HG03025 (cell line): ENCODE data around the gene CRELD2.

ENCODE experiments used
- ATAC-seq: cut with Tn5 transposase; IDR thresholded peaks from one replicate; pipeline ENCODE4 v1.9.1; 2021; ENCODE audit warnings: mild to moderate bottlenecking, moderate library complexity; ENCODE audit not compliant: unreplicated experiment, low FRiP score

CRELD2 gene

GRCh38 chr22:49886346-49887063, 31.9 kb upstream of the CRELD2 start:
- ATAC-seq, result no peak

DNA sequence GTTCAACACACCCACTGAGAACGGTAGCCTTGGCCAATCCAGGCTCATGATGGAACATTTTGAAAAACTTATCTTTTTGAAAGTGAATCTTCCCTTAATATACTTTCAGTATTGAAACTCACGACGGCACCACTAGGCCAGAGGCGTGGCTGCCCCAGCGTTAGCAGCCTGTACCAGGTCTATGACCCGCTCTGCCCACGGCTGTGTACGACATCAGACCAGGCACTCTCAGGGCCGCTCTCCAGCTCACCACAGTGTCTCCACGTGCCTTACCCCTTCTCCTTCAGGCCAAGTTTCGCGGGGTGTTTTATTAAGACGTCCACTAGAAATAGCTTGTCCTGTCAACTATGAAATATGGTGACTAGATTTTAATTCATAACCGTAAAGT, 31.4 kb upstream of the CRELD2 start:
- no peak for ATAC-seq

- ATAC-seq, result no peak
These were observed 30.7 kb upstream of the CRELD2 start for GRCh38 chr22:49887702-49888101.

DNA sequence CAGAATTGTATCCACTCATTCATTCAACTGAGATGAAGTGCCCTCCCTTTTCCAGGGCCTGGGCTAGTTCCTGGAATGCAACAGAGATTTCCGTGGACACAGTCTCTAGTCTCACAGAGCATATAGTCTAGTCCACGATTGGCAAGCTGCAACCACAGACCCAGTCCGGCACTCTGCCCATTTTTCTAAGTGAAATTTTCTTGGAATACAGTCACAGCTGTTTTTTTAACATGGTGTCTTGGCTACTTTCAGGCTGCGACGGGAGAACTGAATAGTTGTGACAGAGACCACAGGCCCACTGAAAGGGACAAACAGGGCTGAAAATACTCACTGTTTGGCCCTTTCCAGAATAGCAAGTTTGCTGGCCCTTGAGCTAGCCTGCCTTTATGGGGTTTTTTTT, 29.4 kb upstream of the CRELD2 start:
- ATAC-seq, result no peak

DNA sequence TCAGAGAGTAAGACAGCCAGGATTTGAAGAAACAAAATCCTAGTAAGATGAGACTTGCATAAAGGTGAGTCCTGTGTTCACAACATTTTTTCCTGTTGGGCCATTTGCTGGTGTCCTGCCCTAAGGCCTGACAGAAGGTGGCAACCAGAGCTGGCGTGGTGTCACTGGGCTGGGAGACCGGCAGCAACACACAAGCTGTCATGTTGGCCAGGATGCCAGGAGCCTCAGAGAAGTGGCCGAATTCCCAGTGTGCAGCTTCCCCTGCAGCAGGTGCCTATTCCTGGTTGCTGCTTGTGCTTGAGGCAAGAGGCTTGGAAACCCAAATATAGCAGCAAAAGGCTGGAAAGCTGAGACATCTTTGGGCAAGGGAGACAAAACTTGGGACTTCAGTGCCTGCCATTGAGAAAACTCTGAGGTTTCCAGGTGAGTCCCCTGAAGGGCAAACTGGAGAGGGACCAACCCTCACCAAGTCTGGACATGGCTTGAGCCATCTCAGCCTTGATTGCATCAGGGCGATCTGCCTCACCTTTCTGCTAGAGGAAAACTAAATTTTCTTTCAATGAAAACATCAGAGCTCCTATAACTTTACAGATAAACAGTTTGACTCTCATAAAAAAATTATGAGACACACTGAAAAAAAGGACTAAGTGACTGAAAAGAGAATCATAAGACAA, 26.1 kb upstream of the CRELD2 start:
- no peak for ATAC-seq

GRCh38 chr22:49893025-49893424, 25.4 kb upstream of the CRELD2 start:
- ATAC-seq, result no peak

GRCh38 chr22:49894322-49895054, 23.9 kb upstream of the CRELD2 start:
- ATAC-seq, result no peak

GRCh38 chr22:49896201-49896600, 22.2 kb upstream of the CRELD2 start:
- ATAC-seq, result no peak

DNA sequence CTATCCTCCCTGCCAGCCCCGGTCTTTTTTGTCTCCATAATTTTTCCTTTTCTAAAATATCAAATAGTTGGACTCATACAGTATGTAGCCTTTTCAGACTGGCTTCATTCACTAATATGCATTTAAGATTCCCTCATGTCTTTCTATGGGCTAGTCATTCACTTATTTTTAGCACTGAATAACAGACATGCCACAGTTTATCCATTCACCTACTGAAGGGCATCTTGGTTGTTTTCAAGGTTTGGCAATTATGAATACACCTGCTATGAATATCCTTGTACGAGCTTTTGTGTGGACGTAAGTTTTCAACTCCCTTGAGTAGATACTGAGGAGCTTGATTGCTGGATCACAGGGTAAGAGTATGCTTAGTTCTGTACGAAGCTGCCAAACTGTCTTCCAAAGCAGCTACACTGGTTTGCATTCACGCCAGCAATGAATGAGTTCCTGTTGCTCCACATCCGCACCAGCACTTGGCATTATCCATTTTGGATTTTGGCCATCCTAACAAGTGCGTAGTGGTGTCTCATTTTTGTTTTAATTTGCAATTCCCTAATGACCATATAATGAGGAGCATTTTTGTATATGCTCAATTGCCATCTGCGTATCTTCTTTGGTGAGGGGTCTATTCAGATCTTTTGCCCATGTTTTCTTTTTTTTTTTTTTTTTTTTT, 21.3 kb upstream of the CRELD2 start:
- no peak for ATAC-seq

- ATAC-seq, result no peak
These were observed 18.9 kb upstream of the CRELD2 start for GRCh38 chr22:49899530-49899929.

- ATAC-seq, result no peak
These were observed 17.8 kb upstream of the CRELD2 start for GRCh38 chr22:49900441-49901230.

DNA sequence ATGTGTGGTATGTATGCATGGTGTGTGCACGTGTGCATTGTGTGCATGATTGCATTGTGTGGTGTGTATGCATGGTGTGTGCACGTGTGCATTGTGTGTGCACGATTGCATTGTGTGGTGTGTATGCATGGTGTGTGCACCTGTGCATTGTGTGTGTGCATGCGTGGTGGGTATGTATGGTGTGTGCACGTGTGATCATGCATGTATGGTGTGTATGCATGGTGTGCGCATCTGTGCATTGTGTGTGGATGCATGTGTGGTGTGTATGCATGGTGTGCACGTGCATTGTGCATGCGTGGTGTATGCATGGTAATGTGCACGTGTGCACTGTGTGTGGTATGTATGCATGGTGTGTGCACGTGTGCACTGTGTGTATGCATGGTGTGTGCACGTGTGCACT, 17.0 kb upstream of the CRELD2 start:
- no peak for ATAC-seq

- no peak for ATAC-seq
These were observed 15.0 kb upstream of the CRELD2 start for GRCh38 chr22:49903322-49904039.

GRCh38 chr22:49904040-49904369, 14.4 kb upstream of the CRELD2 start:
- ATAC-seq, result no peak

DNA sequence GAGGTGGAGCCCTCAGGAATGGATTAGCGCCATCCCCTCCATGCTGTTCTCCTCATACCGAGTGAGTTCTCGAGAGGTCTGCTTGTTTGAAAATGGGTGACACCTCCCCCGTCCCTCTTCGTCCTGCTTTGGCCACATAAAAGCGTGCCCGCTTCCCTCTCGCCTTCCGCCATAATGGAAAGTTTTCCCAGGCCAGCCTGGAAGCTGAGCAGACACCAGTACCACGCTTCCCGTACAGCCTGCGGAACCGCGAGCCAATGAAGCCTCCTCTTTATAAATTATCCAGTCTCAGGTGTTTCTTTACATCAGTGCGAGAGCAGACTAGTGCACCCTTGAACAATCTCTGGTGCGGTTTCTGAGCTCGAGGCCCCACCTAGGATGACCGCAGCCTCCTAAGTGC, 13.0 kb upstream of the CRELD2 start:
- no peak for ATAC-seq

DNA sequence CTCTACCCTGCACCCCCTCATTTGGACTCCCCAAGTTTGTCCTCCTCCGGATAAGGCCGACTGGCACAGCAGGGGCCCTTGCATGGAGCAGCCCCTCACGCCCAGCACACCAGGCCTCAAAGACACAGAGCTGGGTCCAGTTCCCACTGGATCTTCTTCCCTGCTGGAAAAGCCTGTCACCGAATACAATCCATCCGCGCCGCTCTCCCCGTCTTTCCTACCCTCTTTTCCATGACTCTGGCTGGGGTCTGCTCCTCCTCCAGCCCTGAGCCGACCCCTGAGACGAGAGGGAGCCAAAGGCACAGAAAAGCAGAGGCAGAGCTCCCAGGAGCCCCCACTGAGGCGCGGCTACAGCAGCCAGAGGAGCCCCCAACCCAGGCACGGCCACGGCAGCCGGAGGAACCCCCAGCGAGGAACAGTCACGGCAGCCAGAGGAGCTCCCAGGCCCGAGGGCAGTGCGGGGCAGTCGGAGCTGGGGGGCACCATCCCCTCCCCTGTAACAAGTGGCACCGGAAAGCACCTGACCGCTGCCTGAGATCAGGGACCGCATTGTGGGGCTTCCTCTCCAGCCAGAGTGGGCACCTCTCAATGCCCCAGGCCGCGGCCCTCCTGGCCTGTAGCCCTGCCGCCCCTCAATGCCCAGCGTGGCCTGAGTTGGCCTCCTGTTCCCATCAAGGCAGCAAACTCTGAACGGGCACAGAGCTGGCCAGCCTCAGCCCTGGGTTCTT, 12.2 kb upstream of the CRELD2 start:
- ATAC-seq, result no peak

DNA sequence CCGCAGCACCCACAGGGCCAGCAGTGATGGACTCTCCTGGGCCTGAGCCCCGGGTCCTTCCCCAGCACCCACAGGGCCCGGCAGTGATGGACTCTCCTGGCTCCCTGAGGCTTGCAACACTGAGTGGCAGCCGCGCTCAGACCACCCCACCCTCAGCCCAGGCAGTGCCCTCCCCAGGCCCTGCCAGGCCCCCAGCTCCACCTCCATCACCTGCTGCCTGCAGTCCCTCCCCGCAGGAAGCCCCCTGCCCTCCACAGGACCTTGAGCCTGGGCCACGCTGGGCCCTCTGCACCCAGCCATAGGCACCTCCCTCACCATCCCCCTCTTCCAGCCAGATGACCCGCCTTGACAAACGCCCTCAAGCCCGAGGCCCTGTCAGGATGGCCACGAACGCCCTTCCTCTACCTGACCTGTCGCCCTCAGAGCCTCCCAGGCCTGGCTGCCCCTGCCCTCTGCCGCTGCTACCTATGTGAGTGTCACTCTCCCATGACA, 11.6 kb upstream of the CRELD2 start:
- ATAC-seq, result no peak

GRCh38 chr22:49907807-49908206, 10.6 kb upstream of the CRELD2 start:
- no peak for ATAC-seq
